Measurements from ENCODE around the gene USP7.
"Not testable (repeated sequence)": the region's sequence is repeated elsewhere in the genome, so short reads cannot be mapped to it uniquely, and the experiment has no call there.

The USP7 gene

GRCh38 chr16:8848231-8848938 is 115.3 kb downstream of the USP7 start:
- TF ChIP-seq CTCF (IDR thresholded peaks at IDR 0.05; ENCODE audit: low read depth, low read length, missing control alignments), result no peak
- H3K4me3 ChIP-seq (replicated peaks; ENCODE audit: low read depth, low read length), result no peak overlapping the region
- DNase-seq (ENCODE audit: extremely low read depth, low read depth), result no peak

- no peak for TF ChIP-seq CTCF (IDR thresholded peaks at IDR 0.05; ENCODE audit: low read depth, low read length, missing control alignments)
- H3K4me3 ChIP-seq (replicated peaks; ENCODE audit: low read depth, low read length), result no peak overlapping the region
- DNase-seq (ENCODE audit: extremely low read depth, low read depth), result no peak
Measured at GRCh38 chr16:8847623-8848022, 116.1 kb downstream of the USP7 start.

GRCh38 chr16:8847145-8847544 is 116.6 kb downstream of the USP7 start:
- no peak for DNase-seq (ENCODE audit: extremely low read depth, low read depth)
- no peak for TF ChIP-seq CTCF (IDR thresholded peaks at IDR 0.05; ENCODE audit: low read depth, low read length, missing control alignments)
- no peak overlapping the region for H3K4me3 ChIP-seq (replicated peaks; ENCODE audit: low read depth, low read length)

- TF ChIP-seq CTCF (IDR thresholded peaks at IDR 0.05; ENCODE audit: low read depth, low read length, missing control alignments), result no peak
- H3K4me3 ChIP-seq (replicated peaks; ENCODE audit: low read depth, low read length), result no peak overlapping the region
- no peak for DNase-seq (ENCODE audit: extremely low read depth, low read depth)
Measured at GRCh38 chr16:8846401-8846932, 117.2 kb downstream of the USP7 start.

GRCh38 chr16:8845699-8846298 is 117.9 kb downstream of the USP7 start:
- no peak overlapping the region for H3K4me3 ChIP-seq (replicated peaks; ENCODE audit: low read depth, low read length)
- no peak for DNase-seq (ENCODE audit: extremely low read depth, low read depth)
- TF ChIP-seq CTCF (IDR thresholded peaks at IDR 0.05; ENCODE audit: low read depth, low read length, missing control alignments), result no peak

- not testable (repeated sequence) for DNase-seq (ENCODE audit: extremely low read depth, low read depth); H3K4me3 ChIP-seq (replicated peaks; ENCODE audit: low read depth, low read length)
Measured at GRCh38 chr16:8843296-8843695, 120.4 kb downstream of the USP7 start.
